PC-9 (cell line): Measurements from ENCODE around the gene SYNDIG1.

Experiments used
- CTCF ChIP-seq: fragments of 200-600 bp; sonication (generic); conservative IDR thresholded peaks from 2 replicates; pipeline ENCODE4 v1.6.1; 2017; ENCODE audit warnings: mixed run types, antibody characterized with exemption, mild to moderate bottlenecking, moderate library complexity
- EZH2 ChIP-seq: fragments of 200-600 bp; sonication (generic); IDR thresholded peaks from 2 replicates; pipeline ENCODE4 v1.8.0; 2017; ENCODE audit warnings: antibody characterized with exemption, low read depth

GRCh38 chr20:24648919-24649318, 179.5 kb downstream of the SYNDIG1 start:
- no peak for TF ChIP-seq CTCF
- TF ChIP-seq EZH2: no peak
